OCI-LY1 (cell line): ENCODE data around the gene SLC7A7.

ENCODE experiments used
- H2AFZ ChIP-seq: fragments of 200-600 bp; sonication (generic), shearing (Covaris generic); 2 replicates; pipeline ENCODE4 v1.6.0; 2014; ENCODE audit warnings: antibody characterized with exemption, mild to moderate bottlenecking, low read length
- H3F3A ChIP-seq: fragments of 200-600 bp; sonication (generic), shearing (Covaris generic); 2 replicates; pipeline ENCODE4 v1.6.0; 2014; ENCODE audit warnings: mild to moderate bottlenecking, antibody characterized with exemption, low read length, moderate library complexity; ENCODE audit not compliant: insufficient read depth
- H3K27ac ChIP-seq: fragments of 200-600 bp; sonication (generic); 2 replicates; pipeline ENCODE4 v1.5.1; 2014; ENCODE audit warnings: low read length, mixed run types, mild to moderate bottlenecking, low read depth; ENCODE audit not compliant: poor library complexity, severe bottlenecking
- H3K27me3 ChIP-seq: fragments of 200-600 bp; sonication (generic); 2 replicates; pipeline ENCODE4 v1.6.0; 2014; ENCODE audit warnings: antibody characterized with exemption, mild to moderate bottlenecking, low read length, moderate library complexity; ENCODE audit not compliant: insufficient read depth
- H3K36me3 ChIP-seq: fragments of 200-600 bp; sonication (generic); 2 replicates; pipeline ENCODE4 v1.6.1; 2014; ENCODE audit warnings: mild to moderate bottlenecking, antibody characterized with exemption, low read length, moderate library complexity, mixed read lengths; ENCODE audit not compliant: insufficient read depth
- H3K4me1 ChIP-seq: fragments of 200-600 bp; sonication (generic); 2 replicates; pipeline ENCODE4 v1.5.1; 2014; ENCODE audit warnings: mild to moderate bottlenecking, low read length, moderate library complexity; ENCODE audit not compliant: insufficient read depth, severe bottlenecking
- H3K4me2 ChIP-seq: fragments of 200-600 bp; sonication (generic), shearing (Covaris generic); 2 replicates; pipeline ENCODE4 v1.6.1; 2014; ENCODE audit warnings: low read length
- H3K4me3 ChIP-seq: fragments of 200-600 bp; sonication (generic); 2 replicates; pipeline ENCODE4 v1.5.1; 2014; ENCODE audit warnings: low read length, low read depth, mild to moderate bottlenecking, mixed read lengths; ENCODE audit not compliant: poor library complexity, severe bottlenecking
- H3K79me2 ChIP-seq: fragments of 200-600 bp; shearing (Covaris generic); 2 replicates; pipeline ENCODE4 v1.6.1; 2016; ENCODE audit warnings: mixed run types, low read length, mixed read lengths; ENCODE audit not compliant: insufficient read depth
- H3K9ac ChIP-seq: fragments of 200-600 bp; sonication (generic), shearing (Covaris generic); 2 replicates; pipeline ENCODE4 v1.6.1; 2014; ENCODE audit warnings: mild to moderate bottlenecking, low read length, mixed read lengths
- H3K9me2 ChIP-seq: fragments of 200-600 bp; sonication (generic), shearing (Covaris generic); 2 replicates; pipeline ENCODE4 v1.6.1; 2014; ENCODE audit warnings: low read depth, mild to moderate bottlenecking, low read length, mixed read lengths
- H3K9me3 ChIP-seq: fragments of 200-600 bp; shearing (Covaris generic); 2 replicates; pipeline ENCODE4 v1.6.1; 2014; ENCODE audit warnings: low read length, mixed read lengths
- H4K20me1 ChIP-seq: fragments of 200-600 bp; sonication (generic), shearing (Covaris generic); 2 replicates; pipeline ENCODE4 v1.6.0; 2016; ENCODE audit warnings: mild to moderate bottlenecking, low read length; ENCODE audit not compliant: insufficient read depth
- EZH2 ChIP-seq: fragments of 200-600 bp; sonication (generic), shearing (Covaris generic); IDR thresholded peaks from 2 replicates; pipeline ENCODE4 v1.8.0; 2017; ENCODE audit warnings: borderline replicate concordance, mixed run types, mild to moderate bottlenecking, antibody characterized with exemption, low read length, moderate library complexity, mixed read lengths
- TF ChIP-seq, protein P1 (sequence below): fragments of 200-600 bp; sonication (generic), shearing (Covaris generic); IDR thresholded peaks from 2 replicates; pipeline ENCODE4 v1.5.1; 2017; ENCODE audit warnings: mild to moderate bottlenecking, antibody characterized with exemption, low read length, moderate library complexity, mixed read lengths

The SLC7A7 gene

DNA sequence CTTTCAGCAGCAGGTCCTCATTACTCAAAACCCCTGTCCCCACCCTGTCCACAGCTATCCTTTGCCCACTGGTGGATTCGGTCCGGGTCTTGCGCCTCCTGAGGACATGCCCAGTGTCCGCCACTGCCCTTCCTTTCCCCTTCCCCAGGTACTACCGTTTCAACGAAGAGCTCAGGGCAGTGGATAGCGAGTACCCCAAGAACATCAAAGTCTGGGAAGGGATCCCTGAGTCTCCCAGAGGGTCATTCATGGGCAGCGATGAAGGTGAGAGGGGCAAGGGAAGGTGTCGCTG is 29.8 kb upstream of the SLC7A7 start:
- H3K79me2 ChIP-seq = no peaks in the 10 kb centered on the region
- no peak overlapping the region for H3K4me2 ChIP-seq

DNA sequence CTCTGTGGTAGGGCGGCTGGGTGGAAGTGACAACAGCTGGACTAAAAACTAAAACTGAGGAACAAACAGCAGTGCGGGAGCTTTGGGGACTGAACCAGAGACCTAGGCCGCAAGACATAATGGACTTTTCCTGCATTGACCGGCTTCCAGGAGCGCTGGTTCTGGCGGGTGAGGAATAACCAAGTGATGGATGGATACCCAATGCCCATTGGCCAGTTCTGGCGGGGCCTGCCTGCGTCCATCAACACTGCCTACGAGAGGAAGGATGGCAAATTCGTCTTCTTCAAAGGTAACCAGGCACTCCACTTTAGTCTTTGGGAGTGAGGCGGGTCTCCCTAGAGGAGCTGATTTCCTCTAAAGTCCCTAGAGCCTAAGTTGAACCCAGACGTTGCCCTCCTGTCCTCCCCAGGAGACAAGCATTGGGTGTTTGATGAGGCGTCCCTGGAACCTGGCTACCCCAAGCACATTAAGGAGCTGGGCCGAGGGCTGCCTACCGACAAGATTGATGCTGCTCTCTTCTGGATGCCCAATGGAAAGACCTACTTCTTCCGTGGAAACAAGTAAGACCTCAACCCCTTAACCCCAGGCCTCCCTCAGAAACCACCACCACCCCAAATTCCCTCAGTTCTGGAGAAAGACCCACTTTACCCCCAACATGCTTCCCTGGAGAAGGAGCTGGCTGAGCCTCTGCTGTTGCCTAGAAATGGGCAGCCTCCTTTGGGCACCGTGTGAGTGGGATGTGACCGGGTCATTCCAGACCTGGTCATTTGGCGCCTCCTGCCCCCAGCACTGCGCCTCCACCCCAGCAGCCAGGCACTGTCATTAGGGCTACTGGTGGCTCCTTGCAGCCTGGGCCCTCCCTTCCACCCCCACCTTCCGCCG is 29.2 kb upstream of the SLC7A7 start:
- Histone ChIP-seq H3K27me3 (no peaks in the 10 kb centered on the region; the same call in 1 of the 2 replicates), H3F3A (no peaks in the 10 kb centered on the region), H3K4me1 (no peaks in the 10 kb centered on the region), H3K79me2 (no peaks in the 10 kb centered on the region), H3K4me2 (no peak overlapping the region), H2AFZ (no peak overlapping the region), H3K9me2 (no peaks in the 10 kb centered on the region), H3K4me3 (no peak overlapping the region), H3K9me3 (no peaks in the 10 kb centered on the region), H3K36me3 (no peaks in the 10 kb centered on the region), H3K27ac (no peak overlapping the region), H4K20me1 (no peaks in the 10 kb centered on the region), H3K9ac (no peak overlapping the region)
- TF ChIP-seq, protein P1, sequence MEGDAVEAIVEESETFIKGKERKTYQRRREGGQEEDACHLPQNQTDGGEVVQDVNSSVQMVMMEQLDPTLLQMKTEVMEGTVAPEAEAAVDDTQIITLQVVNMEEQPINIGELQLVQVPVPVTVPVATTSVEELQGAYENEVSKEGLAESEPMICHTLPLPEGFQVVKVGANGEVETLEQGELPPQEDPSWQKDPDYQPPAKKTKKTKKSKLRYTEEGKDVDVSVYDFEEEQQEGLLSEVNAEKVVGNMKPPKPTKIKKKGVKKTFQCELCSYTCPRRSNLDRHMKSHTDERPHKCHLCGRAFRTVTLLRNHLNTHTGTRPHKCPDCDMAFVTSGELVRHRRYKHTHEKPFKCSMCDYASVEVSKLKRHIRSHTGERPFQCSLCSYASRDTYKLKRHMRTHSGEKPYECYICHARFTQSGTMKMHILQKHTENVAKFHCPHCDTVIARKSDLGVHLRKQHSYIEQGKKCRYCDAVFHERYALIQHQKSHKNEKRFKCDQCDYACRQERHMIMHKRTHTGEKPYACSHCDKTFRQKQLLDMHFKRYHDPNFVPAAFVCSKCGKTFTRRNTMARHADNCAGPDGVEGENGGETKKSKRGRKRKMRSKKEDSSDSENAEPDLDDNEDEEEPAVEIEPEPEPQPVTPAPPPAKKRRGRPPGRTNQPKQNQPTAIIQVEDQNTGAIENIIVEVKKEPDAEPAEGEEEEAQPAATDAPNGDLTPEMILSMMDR = no peak
- no peak for TF ChIP-seq EZH2

More for the DNA sequence above, 29.8 kb upstream of the SLC7A7 start:
- Histone ChIP-seq H3K27me3 (no peaks in the 10 kb centered on the region; the same call in 1 of the 2 replicates), H3F3A (no peaks in the 10 kb centered on the region), H3K9me3 (no peaks in the 10 kb centered on the region), H3K4me1 (no peaks in the 10 kb centered on the region), H3K9me2 (no peaks in the 10 kb centered on the region), H3K27ac (no peak overlapping the region), H3K4me3 (no peak overlapping the region), H2AFZ (no peak overlapping the region), H3K36me3 (no peaks in the 10 kb centered on the region), H4K20me1 (no peaks in the 10 kb centered on the region), H3K9ac (no peak overlapping the region)
- TF ChIP-seq, protein P1 = no peak
- TF ChIP-seq EZH2 = no peak

DNA sequence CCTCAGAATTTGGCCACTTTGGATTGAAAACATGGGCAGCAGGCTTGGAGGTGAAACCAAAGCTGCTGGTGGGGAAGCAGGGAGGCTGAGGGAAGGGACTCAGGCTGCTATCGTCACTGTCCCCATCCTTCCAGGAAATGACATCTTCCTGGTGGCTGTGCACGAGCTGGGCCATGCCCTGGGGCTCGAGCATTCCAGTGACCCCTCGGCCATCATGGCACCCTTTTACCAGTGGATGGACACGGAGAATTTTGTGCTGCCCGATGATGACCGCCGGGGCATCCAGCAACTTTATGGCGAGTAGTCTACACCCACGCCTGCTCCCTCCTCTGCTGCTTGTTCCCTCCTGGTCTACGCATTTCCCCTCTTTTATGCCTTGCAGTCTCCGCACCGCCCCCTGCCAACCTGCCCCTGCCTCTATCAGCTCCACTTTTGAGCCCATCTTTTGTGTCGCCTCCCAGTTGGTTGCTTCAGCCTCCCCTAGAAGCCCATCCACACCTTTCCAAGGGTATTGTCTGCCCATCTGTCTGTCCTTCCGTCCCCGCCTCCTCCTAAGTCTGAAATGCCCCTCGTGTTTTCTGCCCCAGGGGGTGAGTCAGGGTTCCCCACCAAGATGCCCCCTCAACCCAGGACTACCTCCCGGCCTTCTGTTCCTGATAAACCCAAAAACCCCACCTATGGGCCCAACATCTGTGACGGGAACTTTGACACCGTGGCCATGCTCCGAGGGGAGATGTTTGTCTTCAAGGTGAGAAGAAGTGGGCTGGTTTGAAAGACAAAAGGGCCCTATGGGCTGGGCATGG is 28.1 kb upstream of the SLC7A7 start:
- no peaks in the 10 kb centered on the region; the same call in 1 of the 2 replicates for H3K27me3 ChIP-seq
- TF ChIP-seq, protein P1 = no peak
- no peaks in the 10 kb centered on the region for H3K36me3 ChIP-seq
- no peak overlapping the region for H2AFZ ChIP-seq
- H3K9me2 ChIP-seq = no peaks in the 10 kb centered on the region
- no peak overlapping the region for H3K4me2 ChIP-seq
- no peaks in the 10 kb centered on the region for H3F3A ChIP-seq
- H3K4me3 ChIP-seq = no peak overlapping the region
- no peak overlapping the region for H3K27ac ChIP-seq
- H3K9ac ChIP-seq = no peak overlapping the region
- H4K20me1 ChIP-seq = no peaks in the 10 kb centered on the region
- no peaks in the 10 kb centered on the region for H3K79me2 ChIP-seq
- H3K9me3 ChIP-seq = no peaks in the 10 kb centered on the region
- H3K4me1 ChIP-seq = no peaks in the 10 kb centered on the region
